Astrocyte (in vitro differentiated cells and primary cell): ENCODE data around the gene CENPB. TPM values are rescaled to one million over a fixed set of nuclear protein-coding genes. Genes with fewer than 3 reads are reported as not detected.

Experiments used
- DNase-seq: peaks from one replicate; pipeline ENCODE4 v3.0.0-alpha.2; 2010; ENCODE audit warnings: low read depth
- FAIRE-seq: peaks from 2 replicates; lab custom pipeline; 2011; peaks lifted over from hg19 to GRCh38; lab: Jason Lieb, UNC
- H2AFZ ChIP-seq: 2 replicates; pipeline ENCODE4 v1.6.0; 2012; ENCODE audit warnings: low read depth, low read length, inconsistent platforms
- H3K27ac ChIP-seq: 2 replicates; pipeline ENCODE4 v1.5.1; 2011; ENCODE audit warnings: low read depth, low read length, inconsistent platforms
- H3K27me3 ChIP-seq: 2 replicates; pipeline ENCODE4 v1.6.0; 2011; ENCODE audit warnings: low read length, inconsistent platforms; ENCODE audit not compliant: insufficient read depth
- H3K36me3 ChIP-seq: 2 replicates; pipeline ENCODE4 v1.5.1; 2011; ENCODE audit warnings: low read length, inconsistent platforms; ENCODE audit not compliant: insufficient read depth
- H3K4me1 ChIP-seq: 2 replicates; pipeline ENCODE4 v1.5.1; 2011; ENCODE audit warnings: low read length, inconsistent platforms; ENCODE audit not compliant: insufficient read depth
- H3K4me2 ChIP-seq: 2 replicates; pipeline ENCODE4 v1.6.0; 2012; ENCODE audit warnings: low read length, inconsistent platforms
- H3K4me3 ChIP-seq: 2 replicates; pipeline ENCODE4 v1.5.1; 2011; ENCODE audit warnings: low read depth, mild to moderate bottlenecking, low read length, inconsistent platforms; ENCODE audit not compliant: insufficient read depth
- H3K79me2 ChIP-seq: 2 replicates; pipeline ENCODE4 v1.6.0; 2012; ENCODE audit warnings: mild to moderate bottlenecking, low read length, inconsistent platforms; ENCODE audit not compliant: insufficient read depth
- H3K9ac ChIP-seq: 2 replicates; pipeline ENCODE4 v1.6.0; 2012; ENCODE audit warnings: mild to moderate bottlenecking, low read length, inconsistent platforms
- H3K9me3 ChIP-seq: 2 replicates; pipeline ENCODE4 v1.5.1; 2012; ENCODE audit warnings: low read depth, mild to moderate bottlenecking, low read length, inconsistent platforms; ENCODE audit not compliant: insufficient read depth
- H4K20me1 ChIP-seq: 2 replicates; pipeline ENCODE4 v1.6.0; 2012; ENCODE audit warnings: low read length, inconsistent platforms; ENCODE audit not compliant: insufficient read depth
- H3K27ac Mint-ChIP-seq: one replicate; pipeline ENCODE4 v1.8.0; 2021; ENCODE audit warnings: mild to moderate bottlenecking, mixed read lengths; ENCODE audit not compliant: unreplicated experiment
- H3K27me3 Mint-ChIP-seq: one replicate; pipeline ENCODE4 v1.8.0; 2021; ENCODE audit warnings: low read depth, mixed read lengths; ENCODE audit not compliant: unreplicated experiment
- H3K36me3 Mint-ChIP-seq: one replicate; pipeline ENCODE4 v1.8.0; 2021; ENCODE audit warnings: low read depth, mixed read lengths; ENCODE audit not compliant: unreplicated experiment
- H3K4me1 Mint-ChIP-seq: one replicate; pipeline ENCODE4 v1.8.0; 2021; ENCODE audit warnings: low read depth, mixed read lengths; ENCODE audit not compliant: unreplicated experiment
- H3K4me3 Mint-ChIP-seq: one replicate; pipeline ENCODE4 v1.8.0; 2021; ENCODE audit warnings: mild to moderate bottlenecking, moderate library complexity, mixed read lengths; ENCODE audit not compliant: unreplicated experiment
- H3K9me3 Mint-ChIP-seq: one replicate; pipeline ENCODE4 v1.8.0; 2021; ENCODE audit warnings: mild to moderate bottlenecking, mixed read lengths; ENCODE audit not compliant: unreplicated experiment
- CTCF ChIP-seq: IDR thresholded peaks from 2 replicates; pipeline ENCODE4 v1.5.1; 2011; ENCODE audit warnings: low read depth, mild to moderate bottlenecking, inconsistent platforms, low read length, moderate library complexity; ENCODE audit not compliant: insufficient read depth
- EZH2 ChIP-seq: IDR thresholded peaks from 2 replicates; pipeline ENCODE4 v1.6.1; 2012; ENCODE audit warnings: mild to moderate bottlenecking, low read length, inconsistent platforms; ENCODE audit not compliant: insufficient read depth
- total RNA-seq: library from RNA; stranded (reverse); gene quantifications from 2 replicates; pipeline ENCODE4 v1.2.1, GENCODE V29; 2021

Gene CENPB
- total RNA-seq, 1 donor from 2014 or later = 39.1 TPM

GRCh38 chr20:3802524-3803239, 16.1 kb upstream of the CENPB start:
- no peaks in the 10 kb centered on the region for H3K9me3 Mint-ChIP-seq
- no peak for TF ChIP-seq EZH2
- TF ChIP-seq CTCF = no peak
- Histone ChIP-seq H3K36me3 (peaks cover 17% of the 10 kb centered on the region), H3K4me3 (no peak overlapping the region), H2AFZ (no peak overlapping the region), H3K79me2 (peaks cover 21% of the 10 kb centered on the region), H3K4me1 (peaks cover 39% of the 10 kb centered on the region), H4K20me1 (no peaks in the 10 kb centered on the region), H3K9ac (no peak overlapping the region), H3K27me3 (no peaks in the 10 kb centered on the region), H3K9me3 (no peaks in the 10 kb centered on the region), H3K4me2 (no peak overlapping the region), H3K27ac (no peak overlapping the region)
- H3K4me1 Mint-ChIP-seq = peaks cover 16% of the 10 kb centered on the region
- DNase-seq (no peak), FAIRE-seq (no peak)
- H3K4me3 Mint-ChIP-seq = no peak overlapping the region
- no peaks in the 10 kb centered on the region for H3K27me3 Mint-ChIP-seq
- H3K36me3 Mint-ChIP-seq = peaks cover 21% of the 10 kb centered on the region
- no peak overlapping the region for H3K27ac Mint-ChIP-seq

- no peak overlapping the region for H3K4me2 ChIP-seq
- H3K4me3 ChIP-seq = no peak overlapping the region
- peaks cover 23% of the 10 kb centered on the region for H3K36me3 Mint-ChIP-seq
- DNase-seq (no peak), FAIRE-seq (no peak)
- peaks cover 16% of the 10 kb centered on the region for H3K4me1 Mint-ChIP-seq
- H3K27me3 ChIP-seq = no peaks in the 10 kb centered on the region
- no peak overlapping the region for H3K27ac ChIP-seq
- peaks cover 2% of the 10 kb centered on the region for H4K20me1 ChIP-seq
- H2AFZ ChIP-seq = no peak overlapping the region
- H3K27me3 Mint-ChIP-seq = no peaks in the 10 kb centered on the region
- no peak for TF ChIP-seq CTCF
- TF ChIP-seq EZH2 = no peak
- no peaks in the 10 kb centered on the region for H3K9me3 ChIP-seq
- no peak overlapping the region for H3K27ac Mint-ChIP-seq
- peaks cover 17% of the 10 kb centered on the region for H3K36me3 ChIP-seq
- H3K4me1 ChIP-seq = peaks cover 40% of the 10 kb centered on the region
- H3K79me2 ChIP-seq = peaks cover 29% of the 10 kb centered on the region
- H3K9me3 Mint-ChIP-seq = no peaks in the 10 kb centered on the region
- H3K4me3 Mint-ChIP-seq = no peak overlapping the region
- no peak overlapping the region for H3K9ac ChIP-seq
Observed at GRCh38 chr20:3801846-3802245, 15.3 kb upstream of the CENPB start.

- H3K27me3 Mint-ChIP-seq = no peaks in the 10 kb centered on the region
- Histone ChIP-seq H3K4me3 (no peak overlapping the region), H3K36me3 (peaks cover 17% of the 10 kb centered on the region), H3K9ac (no peak overlapping the region), H3K4me1 (peaks cover 44% of the 10 kb centered on the region), H3K79me2 (peaks cover 34% of the 10 kb centered on the region), H3K9me3 (no peaks in the 10 kb centered on the region), H4K20me1 (peaks cover 6% of the 10 kb centered on the region), H2AFZ (no peak overlapping the region), H3K27ac (no peak overlapping the region), H3K27me3 (no peaks in the 10 kb centered on the region), H3K4me2 (no peak overlapping the region)
- no peaks in the 10 kb centered on the region for H3K9me3 Mint-ChIP-seq
- no peak overlapping the region for H3K4me3 Mint-ChIP-seq
- H3K4me1 Mint-ChIP-seq = peaks cover 16% of the 10 kb centered on the region
- DNase-seq = no peak
- no peak overlapping the region for H3K27ac Mint-ChIP-seq
- no peak for FAIRE-seq
- H3K36me3 Mint-ChIP-seq = peaks cover 23% of the 10 kb centered on the region
- TF ChIP-seq CTCF (no peak), EZH2 (no peak)
Observed at GRCh38 chr20:3801299-3801698, 14.8 kb upstream of the CENPB start.
